Hematopoietic multipotent progenitor cell treated with erythropoietin and hydrocortisone succinate and interleukin-3 and kit ligand, for 4 days (in vitro differentiated cells): ENCODE data around the gene URB1.
A peak's percentile ranks its signal among the peaks of the same experiment; 100 is the strongest.

Source experiments
- DNase-seq: peaks from one replicate; pipeline ENCODE4 v3.0.0-alpha.2; 2015

URB1 gene

GRCh38 chr21:32392880-32393676 is at the start of gene URB1:
Gene URB1 (minus strand): TSS chr21:32393012. CDS start chr21:32392910, 102 bp downstream.
- DNase-seq, result peak; percentile 95

GRCh38 chr21:32437729-32438128 is 44.9 kb upstream of the URB1 start:
- peak; percentile 87 for DNase-seq

- peak; percentile 25 for DNase-seq
Observed at GRCh38 chr21:32432982-32433660, 40.3 kb upstream of the URB1 start.

- peak; percentile 85 for DNase-seq
Observed at GRCh38 chr21:32427958-32428623, 35.3 kb upstream of the URB1 start.

- no peak for DNase-seq
Observed at GRCh38 chr21:32426592-32427051, 33.8 kb upstream of the URB1 start.

- no peak for DNase-seq
Observed at GRCh38 chr21:32426066-32426465, 33.3 kb upstream of the URB1 start.

- no peak for DNase-seq
Observed at GRCh38 chr21:32425628-32426027, 32.8 kb upstream of the URB1 start.

GRCh38 chr21:32424674-32425073 is 31.9 kb upstream of the URB1 start:
- no peak for DNase-seq

- no peak for DNase-seq
Observed at GRCh38 chr21:32424191-32424535, 31.4 kb upstream of the URB1 start.

- DNase-seq, result no peak
Observed at GRCh38 chr21:32423320-32424190, 30.7 kb upstream of the URB1 start.

GRCh38 chr21:32422064-32422463 is 29.3 kb upstream of the URB1 start:
- no peak for DNase-seq

- no peak for DNase-seq
Observed at GRCh38 chr21:32418146-32418545, 25.3 kb upstream of the URB1 start.

- DNase-seq, result no peak
Observed at GRCh38 chr21:32415451-32416398, 22.9 kb upstream of the URB1 start.

GRCh38 chr21:32414579-32415358 is 22.0 kb upstream of the URB1 start:
- peak; percentile 61 for DNase-seq

- peak; percentile 37 for DNase-seq
Observed at GRCh38 chr21:32413697-32414578, 21.1 kb upstream of the URB1 start.

- DNase-seq, result peak; percentile 64
Observed at GRCh38 chr21:32413015-32413504, 20.2 kb upstream of the URB1 start.

GRCh38 chr21:32412162-32413014 is 19.6 kb upstream of the URB1 start, which contains the start of gene EVA1C:
Gene EVA1C (plus strand): TSS chr21:32412706. CDS start chr21:32412854, 148 bp downstream.
- DNase-seq, result peak; percentile 87
